Karpas-422 (cell line): ENCODE data around the gene FRMD4B. TPM values are rescaled to one million over a fixed set of nuclear protein-coding genes. Genes with fewer than 3 reads are reported as not detected.

Experiments used
- DNase-seq: peaks from one replicate; pipeline ENCODE4 v3.0.0-alpha.2; 2015
- H2AFZ ChIP-seq: fragments of 200-600 bp; sonication (generic); 2 replicates; pipeline ENCODE4 v1.6.1; 2014; ENCODE audit warnings: antibody characterized with exemption, low read length, mixed read lengths
- H3K27ac ChIP-seq: fragments of 200-600 bp; sonication (generic); 2 replicates; pipeline ENCODE4 v1.5.1; 2014; ENCODE audit warnings: mild to moderate bottlenecking, low read length, moderate library complexity
- H3K27me3 ChIP-seq: fragments of 200-600 bp; sonication (generic); 2 replicates; pipeline ENCODE4 v1.6.1; 2014; ENCODE audit warnings: low read length, mixed read lengths
- H3K36me3 ChIP-seq: fragments of 200-600 bp; sonication (generic); 2 replicates; pipeline ENCODE4 v1.6.1; 2014; ENCODE audit warnings: low read length, mixed read lengths; ENCODE audit not compliant: insufficient read depth
- H3K4me1 ChIP-seq: fragments of 200-600 bp; sonication (generic); 2 replicates; pipeline ENCODE4 v1.6.1; 2014; ENCODE audit warnings: mild to moderate bottlenecking, low read length, mixed read lengths
- H3K4me2 ChIP-seq: fragments of 200-600 bp; sonication (generic); 2 replicates; pipeline ENCODE4 v1.6.1; 2014; ENCODE audit warnings: low read length, low read depth, mild to moderate bottlenecking; ENCODE audit not compliant: poor library complexity, severe bottlenecking
- H3K4me3 ChIP-seq: fragments of 200-600 bp; sonication (generic); 2 replicates; pipeline ENCODE4 v1.5.1; 2014; ENCODE audit warnings: mild to moderate bottlenecking, antibody characterized with exemption, low read length, mixed read lengths
- H3K79me2 ChIP-seq: fragments of 200-600 bp; sonication (generic); 2 replicates; pipeline ENCODE4 v1.6.1; 2014; ENCODE audit warnings: mild to moderate bottlenecking, low read length, mixed read lengths
- H3K9ac ChIP-seq: fragments of 200-600 bp; sonication (generic); 2 replicates; pipeline ENCODE4 v1.6.0; 2014; ENCODE audit warnings: low read length
- H3K9me2 ChIP-seq: fragments of 200-600 bp; sonication (generic), shearing (Covaris generic); replicated peaks from 2 replicates; pipeline ENCODE4 v1.6.0; 2014; ENCODE audit warnings: mild to moderate bottlenecking, low read length, moderate library complexity; ENCODE audit not compliant: insufficient read depth
- H3K9me3 ChIP-seq: fragments of 300-700, 200-600 bp; sonication (generic); 2 replicates; pipeline ENCODE4 v1.6.1; 2014; ENCODE audit warnings: low read length, mixed read lengths
- H4K20me1 ChIP-seq: fragments of 200-600 bp; sonication (generic); 2 replicates; pipeline ENCODE4 v1.6.1; 2014; ENCODE audit warnings: mild to moderate bottlenecking, antibody characterized with exemption, low read length, low read depth; ENCODE audit not compliant: insufficient read depth
- total RNA-seq: library from RNA; depleted of rRNA; stranded (reverse); fragments of >200 nt; shearing (Covaris generic); gene quantifications from 2 replicates; pipeline ENCODE4 v1.2.3, GENCODE V29; 2014; ENCODE audit warnings: low replicate concordance

FRMD4B gene
- total RNA-seq, 1 experiment from 2014 or later = not detected

DNA sequence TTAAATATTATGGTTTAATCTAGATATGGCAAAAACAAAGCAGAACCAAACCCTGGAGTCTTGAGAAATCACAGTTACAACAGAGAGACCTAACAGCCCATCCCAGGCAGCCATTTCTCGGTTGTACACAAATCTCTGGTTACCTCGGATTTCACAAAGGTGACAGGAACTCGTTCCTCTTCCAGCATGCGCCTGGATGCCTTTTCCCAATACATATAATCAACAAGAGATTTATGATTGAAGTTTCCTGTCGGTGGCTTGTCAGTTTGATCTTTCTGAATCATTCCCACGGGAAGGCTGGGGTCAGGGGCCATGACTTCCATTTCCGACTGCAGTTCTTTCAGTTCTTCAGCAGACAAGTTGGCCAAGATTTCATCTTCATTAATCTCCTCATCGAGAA lies 263.9 kb downstream of the FRMD4B start:
- H3K9me2 ChIP-seq = no peaks in the 10 kb centered on the region
- H3K4me1 ChIP-seq = peaks cover 3% of the 10 kb centered on the region
- no peaks in the 10 kb centered on the region for H4K20me1 ChIP-seq
- H3K36me3 ChIP-seq = no peaks in the 10 kb centered on the region
- H3K4me3 ChIP-seq = no peak overlapping the region
- H3K27me3 ChIP-seq = no peaks in the 10 kb centered on the region
- H3K9ac ChIP-seq = no peak overlapping the region
- DNase-seq = no peak
- H3K79me2 ChIP-seq = no peaks in the 10 kb centered on the region
- H3K9me3 ChIP-seq = no peaks in the 10 kb centered on the region
- H3K4me2 ChIP-seq = peak overlapping the region; percentile 19
- peak overlapping the region; percentile 43; the same call in 1 of the 2 replicates for H2AFZ ChIP-seq
- H3K27ac ChIP-seq = no peak overlapping the region

- no peaks in the 10 kb centered on the region for H4K20me1 ChIP-seq
- H3K9me2 ChIP-seq = no peaks in the 10 kb centered on the region
- peaks cover 3% of the 10 kb centered on the region for H3K4me1 ChIP-seq
- H3K9ac ChIP-seq = no peak overlapping the region
- peak overlapping the region; percentile 19 for H3K4me2 ChIP-seq
- H3K27me3 ChIP-seq = no peaks in the 10 kb centered on the region
- H3K27ac ChIP-seq = no peak overlapping the region
- no peak overlapping the region for H3K4me3 ChIP-seq
- no peak for DNase-seq
- no peaks in the 10 kb centered on the region for H3K36me3 ChIP-seq
- H3K9me3 ChIP-seq = no peaks in the 10 kb centered on the region
- H2AFZ ChIP-seq = 0 out of 2 replicates have a peak overlapping the region, but pooled peaks have one; percentile 43
- H3K79me2 ChIP-seq = no peaks in the 10 kb centered on the region
Measured at GRCh38 chr3:69121513-69121912, 264.4 kb downstream of the FRMD4B start.

DNA sequence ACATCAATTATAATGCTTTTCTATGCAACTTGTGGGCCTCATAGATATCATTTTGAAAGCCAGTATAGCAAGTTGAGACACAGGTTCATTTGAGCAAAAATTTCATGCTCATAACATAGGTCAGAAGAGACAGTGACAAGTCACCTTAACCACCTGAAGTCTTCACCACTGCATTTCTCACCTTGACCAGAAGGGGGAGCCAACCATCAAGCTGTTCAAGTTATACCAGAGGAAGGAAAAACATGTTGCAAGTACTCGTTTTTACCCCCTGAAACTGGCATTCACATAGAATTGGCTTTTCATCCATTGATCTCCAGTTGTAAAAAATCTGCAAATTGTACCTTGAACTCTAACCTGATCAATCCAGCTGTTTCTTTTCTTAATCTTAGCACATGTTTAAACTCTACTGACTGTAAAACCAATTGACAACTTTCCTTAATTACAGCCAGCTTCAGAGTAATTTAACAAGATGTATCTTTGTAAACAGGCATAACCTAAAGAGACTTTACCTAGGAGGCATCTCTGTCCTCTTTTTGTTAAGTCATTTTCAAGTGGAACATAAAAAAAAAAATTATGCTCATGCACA lies 264.9 kb downstream of the FRMD4B start:
- Histone ChIP-seq H3K4me2 (no peak overlapping the region), H3K9me3 (no peaks in the 10 kb centered on the region), H3K36me3 (no peaks in the 10 kb centered on the region), H3K4me1 (peaks cover 3% of the 10 kb centered on the region), H3K9me2 (no peaks in the 10 kb centered on the region), H3K27me3 (no peaks in the 10 kb centered on the region), H3K79me2 (no peaks in the 10 kb centered on the region), H3K4me3 (no peak overlapping the region), H4K20me1 (no peaks in the 10 kb centered on the region), H2AFZ (no peak overlapping the region), H3K27ac (no peak overlapping the region), H3K9ac (no peak overlapping the region)
- DNase-seq = peak; percentile 92
